ENCODE results near the gene EXOC2.
"Not testable (repeated sequence)": the region's sequence is repeated elsewhere in the genome, so short reads cannot be mapped to it uniquely, and the experiment has no call there.

EXOC2 gene

DNA sequence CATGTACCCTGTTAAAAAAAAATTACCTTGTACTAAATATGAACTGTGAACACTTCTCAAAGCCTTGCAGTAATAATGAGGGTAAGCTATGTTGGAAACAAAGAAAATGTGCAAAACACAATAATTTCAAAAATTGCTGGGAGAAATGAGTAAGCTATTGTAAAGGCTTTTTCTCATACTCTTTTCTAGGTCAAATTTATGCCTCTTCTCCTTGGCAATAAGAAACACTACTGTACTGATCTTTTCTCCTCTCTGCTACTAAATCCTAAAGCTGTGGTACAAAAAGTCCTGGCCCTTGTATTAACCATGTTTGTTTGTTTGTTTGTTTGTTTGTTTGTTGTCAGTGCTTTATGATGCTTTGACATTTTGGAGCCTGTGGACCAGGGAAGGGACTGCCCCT is 18.5 kb downstream of the EXOC2 start:
- Mint-ChIP-seq H3K27ac (no peak overlapping the region), H3K36me3 (ENCODE audit: low read depth) (peaks cover 23% of the 10 kb centered on the region), H3K27me3 (ENCODE audit: low read depth, poor library complexity) (peaks cover 13% of the 10 kb centered on the region), H3K4me1 (no peaks in the 10 kb centered on the region), H3K9me3 (peaks cover 27% of the 10 kb centered on the region), H3K4me3 (no peak overlapping the region)
- no peak for TF ChIP-seq CTCF (IDR thresholded peaks at IDR 0.05)
- no peak for DNase-seq

DNA sequence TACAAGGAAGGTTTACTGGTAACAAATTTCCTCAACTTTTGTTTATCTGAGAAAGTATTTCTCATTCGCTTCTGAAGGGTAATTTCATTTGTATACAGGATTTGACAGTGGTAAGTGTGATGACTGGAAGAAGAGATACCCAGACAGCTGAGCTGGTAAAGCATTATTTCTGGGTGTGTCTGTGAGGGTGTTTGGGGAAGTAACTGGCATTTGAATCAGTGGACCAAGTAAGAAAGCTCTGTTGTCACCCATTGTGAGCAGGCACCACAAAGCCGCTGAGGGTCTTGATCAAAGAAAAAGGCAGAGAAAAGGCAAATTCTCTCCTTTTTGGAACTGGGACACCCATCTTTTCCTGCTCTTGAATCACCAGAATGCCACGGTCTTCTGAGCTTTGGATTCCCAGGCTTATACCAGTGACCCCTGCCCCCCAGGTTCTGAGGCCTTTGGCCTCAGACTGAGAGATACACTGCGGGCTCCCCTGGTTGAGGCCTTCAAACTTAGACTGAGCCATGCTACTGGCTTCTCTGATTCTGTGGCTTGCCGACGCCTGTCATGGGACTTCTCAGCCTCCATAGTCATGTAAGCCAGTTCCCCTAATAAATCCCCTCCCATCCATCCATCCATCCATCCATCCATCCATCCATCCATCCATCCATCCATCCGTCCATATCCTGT is 25.5 kb downstream of the EXOC2 start:
- Mint-ChIP-seq H3K9me3 (peaks cover 44% of the 10 kb centered on the region), H3K27me3 (ENCODE audit: low read depth, poor library complexity) (no peaks in the 10 kb centered on the region), H3K36me3 (ENCODE audit: low read depth) (peaks cover 57% of the 10 kb centered on the region), H3K4me1 (no peaks in the 10 kb centered on the region), H3K27ac (no peak overlapping the region), H3K4me3 (no peak overlapping the region)
- TF ChIP-seq CTCF (IDR thresholded peaks at IDR 0.05) = no peak
- DNase-seq = no peak

DNA sequence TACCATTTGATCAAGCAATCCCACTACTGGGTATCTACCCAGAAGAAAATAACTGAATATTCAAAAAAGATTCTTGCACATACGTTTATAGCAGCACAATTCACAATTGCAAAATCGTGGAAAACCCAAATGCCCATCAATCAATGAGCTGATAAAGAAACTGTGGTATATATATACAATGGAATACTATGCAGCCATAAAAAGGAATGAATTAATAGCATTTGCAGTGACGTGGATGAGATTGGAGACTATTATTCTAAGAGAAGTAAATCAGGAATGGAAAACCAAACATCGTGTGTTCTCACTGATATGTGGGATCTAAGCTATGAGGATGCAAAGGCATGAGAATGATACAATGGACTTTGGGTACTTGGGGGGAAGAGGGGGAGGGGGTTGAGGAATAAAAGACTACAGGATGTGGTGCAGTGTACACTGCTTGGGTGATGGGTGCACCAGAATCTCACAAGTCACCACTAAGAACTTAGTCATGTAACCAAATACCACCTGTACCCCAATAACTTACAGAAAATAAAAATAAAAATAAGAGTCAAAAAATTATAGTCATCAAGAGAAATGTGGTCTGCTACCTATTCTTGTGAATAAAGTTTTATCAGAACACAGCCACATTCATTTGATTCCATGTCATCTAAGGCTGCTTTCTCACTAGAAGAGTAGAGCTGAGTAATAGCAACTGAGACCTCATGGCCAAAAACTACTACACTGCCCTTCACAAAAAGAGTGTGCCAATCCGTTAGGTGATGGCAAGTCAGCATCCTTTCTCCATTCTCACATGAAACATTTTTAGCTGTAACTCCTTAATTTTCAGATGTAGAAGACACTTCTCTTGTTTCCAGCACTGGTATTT is 27.3 kb downstream of the EXOC2 start:
- no peak overlapping the region for H3K27ac Mint-ChIP-seq

GRCh38 chr6:663788-664187 is 29.2 kb downstream of the EXOC2 start:
- H3K4me3 Mint-ChIP-seq; H3K27ac Mint-ChIP-seq; H3K27me3 Mint-ChIP-seq (ENCODE audit: low read depth, poor library complexity); DNase-seq: not testable (repeated sequence)
- peaks cover 11% of the 10 kb centered on the region for H3K4me1 Mint-ChIP-seq
- H3K9me3 Mint-ChIP-seq = peaks cover 53% of the 10 kb centered on the region
- H3K36me3 Mint-ChIP-seq (ENCODE audit: low read depth) = peaks cover 52% of the 10 kb centered on the region

More for the DNA sequence above, 27.3 kb downstream of the EXOC2 start:
- Mint-ChIP-seq H3K9me3 (peaks cover 48% of the 10 kb centered on the region), H3K27me3 (ENCODE audit: low read depth, poor library complexity) (no peaks in the 10 kb centered on the region), H3K4me3 (no peak overlapping the region), H3K4me1 (no peaks in the 10 kb centered on the region), H3K36me3 (ENCODE audit: low read depth) (peaks cover 50% of the 10 kb centered on the region)
- DNase-seq = no peak
- no peak for TF ChIP-seq CTCF (IDR thresholded peaks at IDR 0.05)

GRCh38 chr6:659716-660581 is 33.0 kb downstream of the EXOC2 start:
- Mint-ChIP-seq H3K4me3 (no peak overlapping the region), H3K27ac (no peak overlapping the region)
- DNase-seq = no peak

More at GRCh38 chr6:659716-660581, 33.0 kb downstream of the EXOC2 start:
- Mint-ChIP-seq H3K36me3 (ENCODE audit: low read depth) (peaks cover 51% of the 10 kb centered on the region), H3K9me3 (peaks cover 41% of the 10 kb centered on the region), H3K27me3 (ENCODE audit: low read depth, poor library complexity) (peaks cover 6% of the 10 kb centered on the region), H3K4me1 (peaks cover 11% of the 10 kb centered on the region)
- no peak for TF ChIP-seq CTCF (IDR thresholded peaks at IDR 0.05)
